Panc1 (cell line): ENCODE data around the gene RASSF4.

Experiments
- POLR2AphosphoS5 ChIP-seq: IDR thresholded peaks from 2 replicates; pipeline ENCODE4 v1.6.1; 2012; ENCODE audit warnings: mild to moderate bottlenecking, low read depth, low read length, moderate library complexity
- REST ChIP-seq, 2 experiments: IDR thresholded peaks; 2 replicates each; pipeline ENCODE4 v1.6.1; 2011 to 2012; ENCODE audit warnings: low read depth in 2 of 2, control low read depth in 1 of 2, low read length in 1 of 2, mild to moderate bottlenecking in 1 of 2, moderate library complexity in 1 of 2; ENCODE audit not compliant: insufficient read depth in 1 of 2
- TCF7L2 ChIP-seq: IDR thresholded peaks from 2 replicates; pipeline ENCODE4 v1.6.1; 2011; ENCODE audit warnings: mild to moderate bottlenecking, low read depth, low read length, inconsistent platforms
- TF ChIP-seq, protein P1 (sequence below): fragments of 450-650 bp; IDR thresholded peaks from 2 replicates; pipeline ENCODE4 v1.5.1; 2017; ENCODE audit warnings: mild to moderate bottlenecking

- TF ChIP-seq, protein P1, sequence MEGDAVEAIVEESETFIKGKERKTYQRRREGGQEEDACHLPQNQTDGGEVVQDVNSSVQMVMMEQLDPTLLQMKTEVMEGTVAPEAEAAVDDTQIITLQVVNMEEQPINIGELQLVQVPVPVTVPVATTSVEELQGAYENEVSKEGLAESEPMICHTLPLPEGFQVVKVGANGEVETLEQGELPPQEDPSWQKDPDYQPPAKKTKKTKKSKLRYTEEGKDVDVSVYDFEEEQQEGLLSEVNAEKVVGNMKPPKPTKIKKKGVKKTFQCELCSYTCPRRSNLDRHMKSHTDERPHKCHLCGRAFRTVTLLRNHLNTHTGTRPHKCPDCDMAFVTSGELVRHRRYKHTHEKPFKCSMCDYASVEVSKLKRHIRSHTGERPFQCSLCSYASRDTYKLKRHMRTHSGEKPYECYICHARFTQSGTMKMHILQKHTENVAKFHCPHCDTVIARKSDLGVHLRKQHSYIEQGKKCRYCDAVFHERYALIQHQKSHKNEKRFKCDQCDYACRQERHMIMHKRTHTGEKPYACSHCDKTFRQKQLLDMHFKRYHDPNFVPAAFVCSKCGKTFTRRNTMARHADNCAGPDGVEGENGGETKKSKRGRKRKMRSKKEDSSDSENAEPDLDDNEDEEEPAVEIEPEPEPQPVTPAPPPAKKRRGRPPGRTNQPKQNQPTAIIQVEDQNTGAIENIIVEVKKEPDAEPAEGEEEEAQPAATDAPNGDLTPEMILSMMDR: no peak
- TF ChIP-seq POLR2AphosphoS5 (no peak), TCF7L2 (no peak), REST (IDR thresholded peaks at IDR 0.05; ENCODE audit: insufficient read depth in 1 of 2, low read depth in 2 of 2, low read length in 1 of 2) (no peak)
Measured at GRCh38 chr10:44923611-44924010, 36.0 kb upstream of the RASSF4 start.
